Measurements from ENCODE around the gene L3MBTL1.

Gene L3MBTL1

GRCh38 chr20:43567477-43567876 lies 60.0 kb downstream of the L3MBTL1 start:
- H3K4me3 ChIP-seq (ENCODE audit: low read depth, low read length): no peak overlapping the region
- TF ChIP-seq MAX (IDR thresholded peaks at IDR 0.05; ENCODE audit: low read depth, low read length) (no peak), CTCF (IDR thresholded peaks at IDR 0.05; ENCODE audit: low read depth, low read length) (no peak), MYC (IDR thresholded peaks at IDR 0.05; ENCODE audit: low read depth, low read length) (no peak), POLR2A (IDR thresholded peaks at IDR 0.05; ENCODE audit: extremely low read depth, insufficient read length) (no peak)
- no peak for DNase-seq (ENCODE audit: low read depth)

- no peak overlapping the region for H3K4me3 ChIP-seq (ENCODE audit: low read depth, low read length)
- TF ChIP-seq POLR2A (IDR thresholded peaks at IDR 0.05; ENCODE audit: extremely low read depth, insufficient read length) (no peak), CTCF (IDR thresholded peaks at IDR 0.05; ENCODE audit: low read depth, low read length) (no peak), MYC (IDR thresholded peaks at IDR 0.05; ENCODE audit: low read depth, low read length) (no peak), MAX (IDR thresholded peaks at IDR 0.05; ENCODE audit: low read depth, low read length) (no peak)
- DNase-seq (ENCODE audit: low read depth): no peak
Measured at GRCh38 chr20:43568706-43569105, 61.2 kb downstream of the L3MBTL1 start.

DNA sequence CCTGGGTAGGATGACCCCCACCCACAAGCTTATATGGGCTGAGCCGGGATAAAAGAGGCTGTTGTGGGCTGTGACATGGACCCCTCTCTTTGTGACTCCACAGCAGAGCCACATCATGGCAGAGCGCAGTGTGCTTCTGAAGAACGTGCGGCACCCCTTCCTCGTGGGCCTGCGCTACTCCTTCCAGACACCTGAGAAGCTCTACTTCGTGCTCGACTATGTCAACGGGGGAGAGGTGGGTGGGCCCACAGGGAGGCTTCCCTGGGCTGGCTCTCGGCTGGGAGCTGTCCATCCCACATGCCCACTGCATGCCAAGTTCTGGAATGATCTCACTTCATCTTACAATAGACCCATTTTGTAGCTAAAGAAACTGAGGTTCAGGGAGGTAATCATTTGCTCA lies 61.8 kb downstream of the L3MBTL1 start:
- no peak for TF ChIP-seq CTCF (IDR thresholded peaks at IDR 0.05; ENCODE audit: low read depth, low read length)
- no peak overlapping the region for H3K4me3 ChIP-seq (ENCODE audit: low read depth, low read length)
- DNase-seq (ENCODE audit: low read depth): no peak

DNA sequence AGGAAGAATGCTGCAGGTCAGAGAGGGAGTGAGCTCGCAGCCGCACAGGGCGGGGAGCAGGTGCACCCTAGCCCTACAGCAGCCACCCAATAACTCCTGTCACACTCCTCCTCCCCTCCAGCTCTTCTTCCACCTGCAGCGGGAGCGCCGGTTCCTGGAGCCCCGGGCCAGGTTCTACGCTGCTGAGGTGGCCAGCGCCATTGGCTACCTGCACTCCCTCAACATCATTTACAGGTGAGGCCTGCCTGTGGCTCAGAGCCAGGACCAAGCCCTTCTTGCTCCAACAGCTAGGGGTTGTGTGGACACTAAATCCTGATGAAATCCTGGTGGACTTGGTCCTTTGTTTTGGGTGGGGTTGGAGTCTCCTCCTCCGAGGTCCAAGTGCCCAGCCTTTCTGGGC lies 63.0 kb downstream of the L3MBTL1 start:
- no peak for DNase-seq (ENCODE audit: low read depth)
- no peak overlapping the region for H3K4me3 ChIP-seq (ENCODE audit: low read depth, low read length)
- TF ChIP-seq MYC (IDR thresholded peaks at IDR 0.05; ENCODE audit: low read depth, low read length) (no peak), POLR2A (IDR thresholded peaks at IDR 0.05; ENCODE audit: extremely low read depth, insufficient read length) (no peak), MAX (IDR thresholded peaks at IDR 0.05; ENCODE audit: low read depth, low read length) (no peak), CTCF (IDR thresholded peaks at IDR 0.05; ENCODE audit: low read depth, low read length) (no peak)

GRCh38 chr20:43571310-43571709 lies 63.8 kb downstream of the L3MBTL1 start:
- DNase-seq (ENCODE audit: low read depth): no peak

DNA sequence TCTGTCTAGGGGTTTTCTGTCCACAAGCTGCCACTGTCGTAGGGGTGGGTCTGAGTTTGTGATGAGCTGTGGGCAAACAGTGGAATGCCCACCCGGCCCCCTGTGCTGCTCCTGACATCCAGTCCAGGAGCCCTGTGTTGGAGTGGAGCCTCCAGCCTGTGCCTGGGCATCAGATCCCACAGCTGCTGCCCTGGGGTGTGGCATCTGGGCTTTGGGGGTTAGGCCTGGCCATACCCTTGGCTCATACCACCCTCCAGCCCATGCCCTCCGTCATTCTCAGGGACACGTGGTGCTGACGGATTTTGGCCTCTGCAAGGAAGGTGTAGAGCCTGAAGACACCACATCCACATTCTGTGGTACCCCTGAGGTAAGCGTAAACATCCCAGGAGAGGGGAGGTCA lies 64.3 kb downstream of the L3MBTL1 start:
- no peak overlapping the region for H3K4me3 ChIP-seq (ENCODE audit: low read depth, low read length)
- DNase-seq (ENCODE audit: low read depth): no peak
- TF ChIP-seq MYC (IDR thresholded peaks at IDR 0.05; ENCODE audit: low read depth, low read length): no peak
- no peak for TF ChIP-seq POLR2A (IDR thresholded peaks at IDR 0.05; ENCODE audit: extremely low read depth, insufficient read length)
- TF ChIP-seq CTCF (IDR thresholded peaks at IDR 0.05; ENCODE audit: low read depth, low read length): no peak
- no peak for TF ChIP-seq MAX (IDR thresholded peaks at IDR 0.05; ENCODE audit: low read depth, low read length)

More at GRCh38 chr20:43571310-43571709, 63.8 kb downstream of the L3MBTL1 start:
- no peak for TF ChIP-seq MAX (IDR thresholded peaks at IDR 0.05; ENCODE audit: low read depth, low read length)
- no peak for TF ChIP-seq MYC (IDR thresholded peaks at IDR 0.05; ENCODE audit: low read depth, low read length)
- H3K4me3 ChIP-seq (ENCODE audit: low read depth, low read length): no peak overlapping the region

Measured in NB4 (cell line).